Gastroesophageal sphincter (tissue), 3 donors: ENCODE results near the gene PCDHGA7.

ENCODE experiments used
- CTCF ChIP-seq, 4 experiments: fragments of 200-600 bp in 2 of 4; fragments of 450-650 bp in 2 of 4; sonication (generic) in 1 of 4; IDR thresholded peaks; one replicate each; pipeline ENCODE4 v1.5.1; 2017 to 2019; ENCODE audit warnings: antibody characterized with exemption in 4 of 4, mild to moderate bottlenecking in 2 of 4, moderate library complexity in 2 of 4
- POLR2A ChIP-seq, 2 donors: fragments of 450-650 bp; IDR thresholded peaks; one replicate each; pipeline ENCODE4 v1.6.1; 2017; ENCODE audit warnings: antibody characterized with exemption in 2 of 2, mild to moderate bottlenecking in 2 of 2, moderate library complexity in 1 of 2
- POLR2AphosphoS5 ChIP-seq: sonication (generic); formaldehyde crosslinking; IDR thresholded peaks from one replicate; pipeline ENCODE4 v1.6.1; 2017; ENCODE audit warnings: antibody characterized with exemption

GRCh38 chr5:141384471-141385267 is 2.1 kb downstream of the PCDHGA7 start:
- TF ChIP-seq CTCF (IDR thresholded peaks at IDR 0.05) (no peak), POLR2AphosphoS5 (no peak), POLR2A (IDR thresholded peaks at IDR 0.05) (no peak)
